ENCODE data around the gene RMND5B. TPM values are rescaled to one million over a fixed set of nuclear protein-coding genes. Genes with fewer than 3 reads are reported as not detected.
"Not testable (repeated sequence)": the region's sequence is repeated elsewhere in the genome, so short reads cannot be mapped to it uniquely, and the experiment has no call there.

RMND5B gene
- 23.9 and 28.0 TPM in 2 replicates for total RNA-seq

- Mint-ChIP-seq H3K4me3 (peak within 1 kb of the TSS; percentile 83), H3K36me3 (ENCODE audit: low read depth) (peaks cover 18% of the 10 kb centered on the region), H3K4me1 (ENCODE audit: low read depth) (peaks cover 11% of the 10 kb centered on the region), H3K9me3 (no peaks in the 10 kb centered on the region), H3K27me3 (ENCODE audit: insufficient read depth) (peaks cover 3% of the 10 kb centered on the region), H3K27ac (peak within 1 kb of the TSS; percentile 54)
- DNase-seq (ENCODE audit: low spot score) = peak; percentile 80
- intact Hi-C loops (cut with micrococcal nuclease) = loop anchor here (1.0 kb wide), 4 partner anchors 10 to 22 kb away; partner anchors contain the start of genes N4BP3 and NHP2
Measured at GRCh38 chr5:178130576-178131445, at the start of gene RMND5B. RMND5B (plus strand) TSS chr5:178131014; CDS start chr5:178138120, 7,106 bp downstream.

- Mint-ChIP-seq H3K4me1 (ENCODE audit: low read depth) (no peaks in the 10 kb centered on the region), H3K27ac (no peak overlapping the region), H3K27me3 (ENCODE audit: insufficient read depth) (peaks cover 17% of the 10 kb centered on the region), H3K9me3 (no peaks in the 10 kb centered on the region), H3K36me3 (ENCODE audit: low read depth) (no peaks in the 10 kb centered on the region), H3K4me3 (no peak overlapping the region)
- no peak for DNase-seq (ENCODE audit: low spot score)
- intact Hi-C loops (cut with micrococcal nuclease) = no loop called here
Measured at GRCh38 chr5:178081571-178082243, 49.1 kb upstream of the RMND5B start.

GRCh38 chr5:178083922-178084321 lies 46.9 kb upstream of the RMND5B start:
- H3K36me3 Mint-ChIP-seq (ENCODE audit: low read depth) = no peaks in the 10 kb centered on the region
- no peak overlapping the region for H3K4me3 Mint-ChIP-seq
- peaks cover 13% of the 10 kb centered on the region for H3K27me3 Mint-ChIP-seq (ENCODE audit: insufficient read depth)
- no peaks in the 10 kb centered on the region for H3K9me3 Mint-ChIP-seq
- no peak for DNase-seq (ENCODE audit: low spot score)
- H3K4me1 Mint-ChIP-seq (ENCODE audit: low read depth) = no peaks in the 10 kb centered on the region
- intact Hi-C loops (cut with micrococcal nuclease) = no loop called here
- no peak overlapping the region for H3K27ac Mint-ChIP-seq

- H3K4me1 Mint-ChIP-seq (ENCODE audit: low read depth) = no peaks in the 10 kb centered on the region
- DNase-seq (ENCODE audit: low spot score) = no peak
- no peak overlapping the region for H3K27ac Mint-ChIP-seq
- intact Hi-C loops (cut with micrococcal nuclease) = no loop called here
- no peaks in the 10 kb centered on the region for H3K36me3 Mint-ChIP-seq (ENCODE audit: low read depth)
- H3K27me3 Mint-ChIP-seq (ENCODE audit: insufficient read depth) = peaks cover 10% of the 10 kb centered on the region
- H3K4me3 Mint-ChIP-seq = no peak overlapping the region
- no peaks in the 10 kb centered on the region for H3K9me3 Mint-ChIP-seq
Measured at GRCh38 chr5:178085316-178085715, 45.5 kb upstream of the RMND5B start.

- Mint-ChIP-seq H3K27ac (no peak overlapping the region), H3K36me3 (ENCODE audit: low read depth) (no peaks in the 10 kb centered on the region), H3K4me3 (no peak overlapping the region), H3K4me1 (ENCODE audit: low read depth) (no peaks in the 10 kb centered on the region), H3K9me3 (peaks cover 3% of the 10 kb centered on the region), H3K27me3 (ENCODE audit: insufficient read depth) (peaks cover 7% of the 10 kb centered on the region)
- DNase-seq (ENCODE audit: low spot score) = no peak
- intact Hi-C loops (cut with micrococcal nuclease) = no loop called here
Measured at GRCh38 chr5:178086266-178086665, 44.5 kb upstream of the RMND5B start.

- H3K27ac Mint-ChIP-seq; H3K36me3 Mint-ChIP-seq (ENCODE audit: low read depth); DNase-seq (ENCODE audit: low spot score); intact Hi-C loops (cut with micrococcal nuclease); H3K4me3 Mint-ChIP-seq; H3K27me3 Mint-ChIP-seq (ENCODE audit: insufficient read depth); H3K9me3 Mint-ChIP-seq; H3K4me1 Mint-ChIP-seq (ENCODE audit: low read depth): not testable (repeated sequence)
Measured at GRCh38 chr5:178087199-178087598, 43.6 kb upstream of the RMND5B start.

GRCh38 chr5:178090856-178091255 lies 40.0 kb upstream of the RMND5B start:
- Mint-ChIP-seq H3K27me3 (ENCODE audit: insufficient read depth) (peaks cover 6% of the 10 kb centered on the region), H3K4me1 (ENCODE audit: low read depth) (peaks cover 9% of the 10 kb centered on the region), H3K27ac (no peak overlapping the region), H3K4me3 (no peak overlapping the region), H3K36me3 (ENCODE audit: low read depth) (no peaks in the 10 kb centered on the region), H3K9me3 (peaks cover 14% of the 10 kb centered on the region)
- intact Hi-C loops (cut with micrococcal nuclease) = no loop called here
- no peak for DNase-seq (ENCODE audit: low spot score)

- Mint-ChIP-seq H3K9me3 (peaks cover 14% of the 10 kb centered on the region), H3K36me3 (ENCODE audit: low read depth) (no peaks in the 10 kb centered on the region), H3K27ac (no peak overlapping the region), H3K4me1 (ENCODE audit: low read depth) (peaks cover 9% of the 10 kb centered on the region), H3K27me3 (ENCODE audit: insufficient read depth) (peaks cover 5% of the 10 kb centered on the region), H3K4me3 (no peak overlapping the region)
- intact Hi-C loops (cut with micrococcal nuclease) = no loop called here
- DNase-seq (ENCODE audit: low spot score) = no peak
Measured at GRCh38 chr5:178093134-178093533, 37.7 kb upstream of the RMND5B start.

GRCh38 chr5:178094345-178094744 lies 36.5 kb upstream of the RMND5B start:
- no peaks in the 10 kb centered on the region for H3K36me3 Mint-ChIP-seq (ENCODE audit: low read depth)
- H3K4me3 Mint-ChIP-seq = peak overlapping the region; percentile 31
- peak overlapping the region; percentile 40 for H3K27ac Mint-ChIP-seq
- H3K9me3 Mint-ChIP-seq = peaks cover 14% of the 10 kb centered on the region
- intact Hi-C loops (cut with micrococcal nuclease) = no loop called here
- DNase-seq (ENCODE audit: low spot score) = no peak
- peaks cover 6% of the 10 kb centered on the region for H3K27me3 Mint-ChIP-seq (ENCODE audit: insufficient read depth)
- peaks cover 9% of the 10 kb centered on the region for H3K4me1 Mint-ChIP-seq (ENCODE audit: low read depth)

GRCh38 chr5:178098685-178099084 lies 32.1 kb upstream of the RMND5B start:
- Mint-ChIP-seq H3K27ac (no peak overlapping the region), H3K9me3 (peaks cover 7% of the 10 kb centered on the region), H3K4me3 (no peak overlapping the region), H3K36me3 (ENCODE audit: low read depth) (no peaks in the 10 kb centered on the region), H3K27me3 (ENCODE audit: insufficient read depth) (peaks cover 9% of the 10 kb centered on the region), H3K4me1 (ENCODE audit: low read depth) (peaks cover 9% of the 10 kb centered on the region)
- intact Hi-C loops (cut with micrococcal nuclease) = no loop called here
- no peak for DNase-seq (ENCODE audit: low spot score)

GRCh38 chr5:178103612-178104011 lies 27.2 kb upstream of the RMND5B start:
- intact Hi-C loops (cut with micrococcal nuclease) = no loop called here
- Mint-ChIP-seq H3K9me3 (no peaks in the 10 kb centered on the region), H3K4me1 (ENCODE audit: low read depth) (no peaks in the 10 kb centered on the region), H3K27ac (no peak overlapping the region), H3K36me3 (ENCODE audit: low read depth) (no peaks in the 10 kb centered on the region), H3K4me3 (no peak overlapping the region), H3K27me3 (ENCODE audit: insufficient read depth) (peaks cover 7% of the 10 kb centered on the region)
- no peak for DNase-seq (ENCODE audit: low spot score)

- Mint-ChIP-seq H3K36me3 (ENCODE audit: low read depth) (no peaks in the 10 kb centered on the region), H3K4me3 (no peak overlapping the region), H3K4me1 (ENCODE audit: low read depth) (no peaks in the 10 kb centered on the region), H3K9me3 (no peaks in the 10 kb centered on the region), H3K27ac (no peak overlapping the region), H3K27me3 (ENCODE audit: insufficient read depth) (peaks cover 7% of the 10 kb centered on the region)
- no peak for DNase-seq (ENCODE audit: low spot score)
- intact Hi-C loops (cut with micrococcal nuclease) = no loop called here
Measured at GRCh38 chr5:178104492-178104891, 26.3 kb upstream of the RMND5B start.

- H3K9me3 Mint-ChIP-seq = no peaks in the 10 kb centered on the region
- no peaks in the 10 kb centered on the region for H3K4me1 Mint-ChIP-seq (ENCODE audit: low read depth)
- DNase-seq (ENCODE audit: low spot score) = no peak
- peaks cover 16% of the 10 kb centered on the region for H3K27me3 Mint-ChIP-seq (ENCODE audit: insufficient read depth)
- H3K4me3 Mint-ChIP-seq = no peak overlapping the region
- intact Hi-C loops (cut with micrococcal nuclease) = no loop called here
- H3K27ac Mint-ChIP-seq = no peak overlapping the region
- no peaks in the 10 kb centered on the region for H3K36me3 Mint-ChIP-seq (ENCODE audit: low read depth)
Measured at GRCh38 chr5:178106086-178106485, 24.7 kb upstream of the RMND5B start.
